GM20431 (cell line): Measurements from ENCODE around the gene MIS18A.
"Not testable (repeated sequence)": the region's sequence is repeated elsewhere in the genome, so short reads cannot be mapped to it uniquely, and the experiment has no call there.

Source experiments
- in situ Hi-C: fragments of 300-500 bp; cut with MseI, MboI; formaldehyde crosslinking; loops from one replicate; pipeline ENCODE4 v1.15.0; 2020; ENCODE audit warnings: low sequenced_read_pairs; ENCODE audit not compliant: unreplicated experiment

Gene MIS18A

GRCh38 chr21:32278518-32279376 is at the start of gene MIS18A:
Gene MIS18A (minus strand): TSS chr21:32279049. CDS start chr21:32279014, 35 bp downstream.
- in situ Hi-C loops = no loop called here

GRCh38 chr21:32328595-32328994 is 49.7 kb upstream of the MIS18A start:
- in situ Hi-C loops = no loop called here

GRCh38 chr21:32325706-32326105 is 46.9 kb upstream of the MIS18A start:
- in situ Hi-C loops = no loop called here

- in situ Hi-C loops = no loop called here
Measured at GRCh38 chr21:32322676-32323075, 43.8 kb upstream of the MIS18A start.

GRCh38 chr21:32322103-32322502 is 43.3 kb upstream of the MIS18A start:
- in situ Hi-C loops = no loop called here

- in situ Hi-C loops = no loop called here
Measured at GRCh38 chr21:32321480-32321879, 42.6 kb upstream of the MIS18A start.

GRCh38 chr21:32320726-32321125 is 41.9 kb upstream of the MIS18A start:
- in situ Hi-C loops = no loop called here

- in situ Hi-C loops = no loop called here
Measured at GRCh38 chr21:32320059-32320458, 41.2 kb upstream of the MIS18A start.

- in situ Hi-C loops = no loop called here
Measured at GRCh38 chr21:32319012-32319411, 40.2 kb upstream of the MIS18A start.

- in situ Hi-C loops = no loop called here
Measured at GRCh38 chr21:32317726-32318125, 38.9 kb upstream of the MIS18A start.

- in situ Hi-C loops = no loop called here
Measured at GRCh38 chr21:32316361-32317215, 37.7 kb upstream of the MIS18A start.

- in situ Hi-C loops = no loop called here
Measured at GRCh38 chr21:32315511-32316281, 36.8 kb upstream of the MIS18A start.

GRCh38 chr21:32314806-32315205 is 36.0 kb upstream of the MIS18A start:
- in situ Hi-C loops = no loop called here

- in situ Hi-C loops = no loop called here
Measured at GRCh38 chr21:32312976-32313375, 34.1 kb upstream of the MIS18A start.

GRCh38 chr21:32312326-32312725 is 33.5 kb upstream of the MIS18A start:
- in situ Hi-C loops = no loop called here

GRCh38 chr21:32311621-32312020 is 32.8 kb upstream of the MIS18A start:
- in situ Hi-C loops = no loop called here

GRCh38 chr21:32310976-32311375 is 32.1 kb upstream of the MIS18A start:
- in situ Hi-C loops = not testable (repeated sequence)

- in situ Hi-C loops = no loop called here
Measured at GRCh38 chr21:32309906-32310460, 31.1 kb upstream of the MIS18A start.

GRCh38 chr21:32308696-32309095 is 29.8 kb upstream of the MIS18A start:
- in situ Hi-C loops = no loop called here

- in situ Hi-C loops = no loop called here
Measured at GRCh38 chr21:32307706-32308105, 28.9 kb upstream of the MIS18A start.
